GM23248 (cell line): Measurements from ENCODE around the gene INSRR. TPM values are rescaled to one million over a fixed set of nuclear protein-coding genes. Genes with fewer than 3 reads are reported as not detected.

Experiments used
- DNase-seq: peaks from one replicate; pipeline ENCODE4 v3.0.0-alpha.2; 2015
- H2AFZ ChIP-seq: fragments of 200-600 bp; sonication (generic); 2 replicates; pipeline ENCODE4 v1.6.1; 2016; ENCODE audit warnings: antibody characterized with exemption
- H3F3A ChIP-seq: fragments of 200-600 bp; sonication (generic); 2 replicates; pipeline ENCODE4 v1.6.1; 2016; ENCODE audit warnings: mild to moderate bottlenecking, antibody characterized with exemption, mixed run types; ENCODE audit not compliant: insufficient read depth
- H3K27ac ChIP-seq: fragments of 200-600 bp; sonication (generic); 2 replicates; pipeline ENCODE4 v1.5.1; 2016; ENCODE audit warnings: mild to moderate bottlenecking
- H3K27me3 ChIP-seq: fragments of 200-600 bp; sonication (generic); replicated peaks from 2 replicates; pipeline ENCODE4 v1.6.1; 2016; ENCODE audit warnings: mild to moderate bottlenecking; ENCODE audit not compliant: insufficient read depth
- H3K36me3 ChIP-seq: fragments of 200-600 bp; sonication (generic); 2 replicates; pipeline ENCODE4 v1.6.1; 2016; ENCODE audit warnings: low read depth, mild to moderate bottlenecking
- H3K4me1 ChIP-seq: fragments of 200-600 bp; sonication (generic); 2 replicates; pipeline ENCODE4 v1.6.1; 2016; ENCODE audit warnings: mild to moderate bottlenecking; ENCODE audit not compliant: insufficient read depth
- H3K4me2 ChIP-seq: fragments of 200-600 bp; sonication (generic); one replicate; pipeline ENCODE4 v1.6.1; 2016; ENCODE audit warnings: mild to moderate bottlenecking; ENCODE audit not compliant: unreplicated experiment
- H3K4me3 ChIP-seq: fragments of 200-600 bp; sonication (generic); 2 replicates; pipeline ENCODE4 v1.5.1; 2016; ENCODE audit warnings: mild to moderate bottlenecking
- H3K79me2 ChIP-seq: fragments of 200-600 bp; sonication (generic); 2 replicates; pipeline ENCODE4 v1.6.1; 2016; ENCODE audit warnings: mild to moderate bottlenecking; ENCODE audit not compliant: insufficient read depth
- H3K9ac ChIP-seq: fragments of 200-600 bp; sonication (generic); 2 replicates; pipeline ENCODE4 v1.6.1; 2016; ENCODE audit warnings: mild to moderate bottlenecking
- H3K9me2 ChIP-seq: fragments of 200-600 bp; sonication (generic); 2 replicates; pipeline ENCODE4 v1.6.1; 2016; ENCODE audit warnings: mixed run types, mild to moderate bottlenecking, moderate library complexity; ENCODE audit not compliant: insufficient read depth
- H3K9me3 ChIP-seq: fragments of 200-600 bp; sonication (generic); one replicate; pipeline ENCODE4 v1.6.1; 2017; ENCODE audit warnings: low read depth
- H4K20me1 ChIP-seq: fragments of 200-600 bp; sonication (generic); 2 replicates; pipeline ENCODE4 v1.6.0; 2016; ENCODE audit not compliant: insufficient read depth
- EZH2 ChIP-seq: fragments of 200-600 bp; sonication (generic); IDR thresholded peaks from 2 replicates; pipeline ENCODE4 v1.6.1; 2018; ENCODE audit warnings: antibody characterized with exemption, mild to moderate bottlenecking; ENCODE audit not compliant: insufficient read depth, poor library complexity, severe bottlenecking
- EZH2phosphoT487 ChIP-seq: fragments of 200-600 bp; sonication (generic); IDR thresholded peaks from 2 replicates; pipeline ENCODE4 v1.6.1; 2018; ENCODE audit warnings: antibody characterized with exemption, moderate library complexity, mild to moderate bottlenecking, low read depth; ENCODE audit not compliant: insufficient read depth
- WGBS, 2 experiments: methylation state at CpG; one replicate each; pipeline ENCODE4 v1.1.6; 2015 to 2017; ENCODE audit warnings: low lambda C conversion rate in 2 of 2, low coverage in 1 of 2; ENCODE audit errors: missing lambda C conversion rate in 2 of 2; 5-methylcytosine and 5-hydroxymethylcytosine counted together
- in situ Hi-C: fragments of 300-500 bp; cut with MboI; formaldehyde crosslinking; loops from 2 replicates; pipeline ENCODE4 v1.15.0; 2020
- polyA plus RNA-seq: library from polyadenylated mRNA; unstranded; fragments of >200 nt; fragmentation: Nextera tagmentation; extraction: Ambion mirVana; gene quantifications from 2 replicates; pipeline ENCODE4 v1.2.1, GENCODE V29; 2016
- total RNA-seq: library from RNA; depleted of rRNA; stranded (reverse); fragments of >200 nt; shearing (Covaris generic); gene quantifications from 2 replicates; pipeline ENCODE4 v1.2.3, GENCODE V29; 2014

Gene INSRR
- total and polyA plus RNA-seq, 2 experiments from 2014 or later = 0.09 TPM; not detected in 1

GRCh38 chr1:156821801-156822200, 37.1 kb downstream of the INSRR start:
- WGBS, 2 experiments = 50 to 56% methylated on average over 4 of the region's 4 CpGs
- Histone ChIP-seq H3K27me3 (no peaks in the 10 kb centered on the region), H3K27ac (peak overlapping the region; percentile 29; the same call in 1 of the 2 replicates), H4K20me1 (no peaks in the 10 kb centered on the region), H3K4me2 (peak overlapping the region; percentile 59), H3K79me2 (no peaks in the 10 kb centered on the region), H3K9me2 (no peaks in the 10 kb centered on the region), H3K36me3 (no peaks in the 10 kb centered on the region), H3K9me3 (no peaks in the 10 kb centered on the region), H2AFZ (no peak overlapping the region), H3K4me1 (peaks cover 17% of the 10 kb centered on the region), H3K4me3 (no peak overlapping the region), H3F3A (0 out of 2 replicates have a peak, but pooled peaks cover 3% of the 10 kb centered on the region), H3K9ac (no peak overlapping the region)
- TF ChIP-seq EZH2phosphoT487 (no peak), EZH2 (no peak)
- in situ Hi-C loops = no loop called here
- peak; percentile 84 for DNase-seq

- H3K4me2 ChIP-seq = no peak within 1 kb of the TSS
- no peaks in the 10 kb centered on the region for H3K27me3 ChIP-seq
- H3K9ac ChIP-seq = no peak within 1 kb of the TSS
- no peaks in the 10 kb centered on the region for H3K36me3 ChIP-seq
- no peaks in the 10 kb centered on the region; the same call in 1 of the 2 replicates for H3F3A ChIP-seq
- in situ Hi-C loops = no loop called here
- no peaks in the 10 kb centered on the region for H3K79me2 ChIP-seq
- H3K9me2 ChIP-seq = no peaks in the 10 kb centered on the region
- peaks cover 36% of the 10 kb centered on the region for H3K4me1 ChIP-seq
- H3K27ac ChIP-seq = no peak within 1 kb of the TSS
- TF ChIP-seq EZH2 = no peak
- TF ChIP-seq EZH2phosphoT487 = no peak
- no peak within 1 kb of the TSS for H2AFZ ChIP-seq
- 40 to 42% methylated on average over 10 of the region's 10 CpGs for WGBS, 2 experiments
- no peaks in the 10 kb centered on the region for H3K9me3 ChIP-seq
- no peak within 1 kb of the TSS for H3K4me3 ChIP-seq
- peak; percentile 58 for DNase-seq
- H4K20me1 ChIP-seq = no peaks in the 10 kb centered on the region
Observed at GRCh38 chr1:156816561-156817328, 42.2 kb downstream of the INSRR start, which contains the start of gene SH2D2A. SH2D2A (minus strand) TSS chr1:156816848; CDS start chr1:156816708, 140 bp downstream.

GRCh38 chr1:156815961-156816422, 42.9 kb downstream of the INSRR start:
- no peaks in the 10 kb centered on the region for H3K27me3 ChIP-seq
- no peak overlapping the region for H3K27ac ChIP-seq
- no peak overlapping the region for H3K4me2 ChIP-seq
- no peaks in the 10 kb centered on the region for H3K9me3 ChIP-seq
- no peak overlapping the region for H3K4me3 ChIP-seq
- H3F3A ChIP-seq = no peaks in the 10 kb centered on the region; the same call in 1 of the 2 replicates
- no peaks in the 10 kb centered on the region for H4K20me1 ChIP-seq
- no peak overlapping the region for H3K9ac ChIP-seq
- 86 to 87% methylated on average over 10 of the region's 10 CpGs for WGBS, 2 experiments
- no peaks in the 10 kb centered on the region for H3K36me3 ChIP-seq
- DNase-seq = no peak
- H3K79me2 ChIP-seq = no peaks in the 10 kb centered on the region
- no peak overlapping the region for H2AFZ ChIP-seq
- H3K4me1 ChIP-seq = peaks cover 33% of the 10 kb centered on the region
- in situ Hi-C loops = no loop called here
- H3K9me2 ChIP-seq = no peaks in the 10 kb centered on the region
- no peak for TF ChIP-seq EZH2phosphoT487

GRCh38 chr1:156815307-156815826, 43.5 kb downstream of the INSRR start:
- 62 to 71% methylated on average over 5 of the region's 5 CpGs for WGBS, 2 experiments
- Histone ChIP-seq H3K9me3 (no peaks in the 10 kb centered on the region), H3K4me2 (peak overlapping the region; percentile 23), H3F3A (no peaks in the 10 kb centered on the region; the same call in 1 of the 2 replicates), H2AFZ (no peak overlapping the region), H3K9ac (0 out of 2 replicates have a peak overlapping the region, but pooled peaks have one; percentile 33), H3K79me2 (no peaks in the 10 kb centered on the region), H3K27me3 (no peaks in the 10 kb centered on the region), H3K27ac (peak overlapping the region; percentile 44), H3K9me2 (no peaks in the 10 kb centered on the region), H3K4me3 (no peak overlapping the region), H4K20me1 (no peaks in the 10 kb centered on the region), H3K36me3 (no peaks in the 10 kb centered on the region), H3K4me1 (peaks cover 33% of the 10 kb centered on the region)
- in situ Hi-C loops = no loop called here
- TF ChIP-seq EZH2phosphoT487 = no peak
- TF ChIP-seq EZH2 = no peak
- DNase-seq = peak; percentile 94
